HG03025 (cell line): Measurements from ENCODE around the gene RNU5B-1.
"Not testable (repeated sequence)": the region's sequence is repeated elsewhere in the genome, so short reads cannot be mapped to it uniquely, and the experiment has no call there.

Experiments used
- ATAC-seq: cut with Tn5 transposase; IDR thresholded peaks from one replicate; pipeline ENCODE4 v1.9.1; 2021; ENCODE audit warnings: mild to moderate bottlenecking, moderate library complexity; ENCODE audit not compliant: unreplicated experiment, low FRiP score

Gene RNU5B-1

DNA sequence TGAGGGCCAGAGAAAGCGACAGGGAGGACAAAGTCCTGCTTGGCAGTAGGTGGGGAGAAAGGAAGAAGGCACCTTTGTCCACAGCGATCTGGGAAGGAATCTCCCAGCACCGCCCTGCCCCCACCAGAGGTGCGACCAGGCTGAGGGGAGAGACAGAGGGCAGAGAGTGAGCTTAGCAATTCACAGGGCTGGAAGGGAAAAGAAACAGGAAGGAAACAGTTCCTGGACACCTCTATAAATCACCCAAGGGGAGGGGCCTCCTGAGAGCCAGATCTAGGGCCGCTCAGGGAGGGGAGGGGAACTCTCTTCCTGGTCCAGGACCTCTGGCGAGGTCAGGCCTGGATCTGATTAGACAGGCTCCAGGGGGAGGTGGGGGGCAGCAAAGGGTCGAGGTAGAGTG, 35.4 kb downstream of the RNU5B-1 start:
- no peak for ATAC-seq

GRCh38 chr15:65342493-65342892, 38.0 kb downstream of the RNU5B-1 start:
- ATAC-seq, result no peak

GRCh38 chr15:65343374-65343981, 39.0 kb downstream of the RNU5B-1 start:
- no peak for ATAC-seq

DNA sequence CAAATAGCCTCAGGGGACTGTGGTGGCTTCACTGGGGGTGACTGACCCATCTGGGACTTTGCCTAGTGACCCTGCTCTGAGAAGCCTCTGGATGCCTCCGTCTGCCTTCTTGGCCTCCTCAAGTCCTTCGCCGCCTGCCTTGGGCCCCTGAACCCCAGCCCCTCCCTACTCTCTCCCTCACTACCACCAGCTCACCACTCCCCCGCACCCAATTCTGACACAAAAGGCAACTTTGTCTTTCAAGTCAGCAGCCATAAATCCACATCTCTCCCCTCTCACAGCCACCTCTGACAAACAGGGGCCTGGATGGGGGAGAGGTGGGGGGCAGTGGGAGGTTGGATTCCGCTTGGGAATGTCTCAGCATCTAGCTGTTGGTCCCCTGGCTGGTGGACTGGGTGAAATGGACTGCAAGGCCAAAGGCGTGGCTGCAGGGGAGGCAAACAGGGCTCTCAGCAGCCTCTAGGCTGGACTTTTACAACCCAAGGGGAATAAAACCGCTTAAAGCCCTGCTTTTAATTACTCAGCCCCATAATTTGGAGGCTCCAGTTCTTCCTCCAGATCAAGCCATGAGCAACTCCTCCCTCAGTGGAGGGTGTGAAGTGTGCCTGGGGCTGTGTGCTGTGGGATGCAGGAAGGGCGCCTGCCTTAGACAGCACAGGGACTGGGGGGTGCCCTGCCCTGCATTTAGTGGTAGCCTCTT, 39.9 kb downstream of the RNU5B-1 start:
- no peak for ATAC-seq

DNA sequence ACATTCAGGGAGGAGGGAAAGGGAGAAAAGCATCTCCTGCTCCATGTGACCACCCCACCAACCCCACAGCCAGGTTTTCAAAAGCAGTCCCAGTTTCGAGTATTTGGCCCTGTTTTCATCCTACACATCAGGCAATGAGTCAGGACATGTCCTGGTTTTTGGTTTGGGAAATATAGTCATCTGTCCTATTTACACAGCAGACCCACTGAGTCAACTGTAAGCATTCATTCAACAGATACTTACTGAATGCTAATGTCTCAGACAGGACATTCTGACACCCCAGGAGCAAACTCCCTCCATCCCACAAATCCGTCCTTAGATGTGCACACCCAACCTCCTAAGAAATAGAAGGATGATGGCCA, 40.4 kb downstream of the RNU5B-1 start:
- ATAC-seq, result no peak

DNA sequence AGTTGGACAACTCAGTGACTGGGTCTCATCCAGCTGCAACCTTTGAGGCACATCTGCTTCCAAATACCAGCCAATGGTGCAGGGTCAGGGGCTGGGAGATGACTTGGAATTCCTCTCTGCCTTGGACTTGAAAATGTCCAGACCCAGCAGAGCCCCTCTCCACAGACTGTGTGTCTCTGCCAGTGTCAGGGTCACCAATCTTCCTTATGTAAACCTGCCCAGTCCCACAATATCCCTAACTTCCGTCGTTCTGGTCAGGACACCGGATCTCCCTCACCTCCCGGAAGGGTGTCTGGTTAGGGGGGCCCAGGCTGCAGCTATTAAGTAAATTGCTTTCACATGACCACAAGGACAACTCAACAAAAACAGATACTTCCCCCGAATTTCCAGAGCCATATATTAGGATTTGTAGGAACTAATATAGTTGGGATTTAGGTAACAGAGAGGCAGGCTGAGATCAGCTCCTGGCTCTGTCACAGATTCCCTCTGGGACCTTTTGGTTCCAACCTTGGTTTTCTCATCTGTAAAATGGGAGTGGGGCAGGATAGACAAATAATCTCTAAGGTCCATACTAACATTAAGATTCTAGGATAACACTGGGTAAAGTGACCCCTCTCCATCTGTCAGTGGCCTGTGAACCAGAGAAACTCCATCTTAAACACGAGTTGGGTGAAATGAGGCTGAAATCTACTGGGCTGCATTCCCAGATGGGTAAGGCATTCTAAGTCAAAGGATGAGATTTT, 42.5 kb downstream of the RNU5B-1 start:
- ATAC-seq, result no peak

- not testable (repeated sequence) for ATAC-seq
Observed at GRCh38 chr15:65347756-65348155, 43.3 kb downstream of the RNU5B-1 start.

GRCh38 chr15:65349338-65349737, 44.9 kb downstream of the RNU5B-1 start:
- no peak for ATAC-seq

GRCh38 chr15:65351972-65352371, 47.5 kb downstream of the RNU5B-1 start:
- ATAC-seq, result not testable (repeated sequence)
